GM12878 (cell line): ENCODE measurements around the gene FILIP1L. TPM values are rescaled to one million over a fixed set of nuclear protein-coding genes. Genes with fewer than 3 reads are reported as not detected.

ENCODE experiments used
- ATAC-seq: fragments of 200-7000 bp; cut with Tn5 transposase; 3 replicates; pipeline ENCODE4 v1.9.1; 2020; ENCODE audit warnings: mild to moderate bottlenecking, moderate library complexity
- BruUV-seq: library from RNA; stranded (reverse); fragments of 400-500 nt; replicated peaks from 2 replicates; lab custom pipeline; 2021; lab: Mats Ljungman, UMichigan
- CTCF ChIA-PET: fragments of 300-600 bp; sonication (Branson Sonifier 250); formaldehyde crosslinking; extraction: SDS; loops from one replicate; lab custom pipeline; 2021; ENCODE audit warnings: inconsistent platforms; lab: Yijun Ruan, JAX
- POLR2A ChIA-PET: fragments of 350-600 bp; formaldehyde crosslinking; extraction: SDS; loops from one replicate; lab custom pipeline; 2021; ENCODE audit warnings: inconsistent platforms; lab: Charles Lee
- RAD21 ChIA-PET: fragments of 300-600 bp; sonication (Branson Sonifier 250); formaldehyde crosslinking; loops from one replicate; lab custom pipeline; 2023; ENCODE audit warnings: antibody characterized with exemption; ENCODE audit not compliant: unreplicated experiment; lab: Charles Lee
- SMC1A ChIA-PET: fragments of 300-600 bp; sonication (Branson Sonifier 250); formaldehyde crosslinking; loops from one replicate; lab custom pipeline; 2023; ENCODE audit not compliant: unreplicated experiment, uncharacterized antibody; lab: Charles Lee
- DNase-seq: peaks from one replicate; pipeline ENCODE4 v3.0.0-alpha.2; 2011; ENCODE audit warnings: low read depth, low spot score
- FAIRE-seq: peaks from 3 replicates; lab custom pipeline; 2011; peaks lifted over from hg19 to GRCh38; lab: Jason Lieb, UNC
- H2AFZ ChIP-seq: 2 replicates; pipeline ENCODE4 v1.6.0; 2011; ENCODE audit warnings: low read depth, low read length, control low read depth; ENCODE audit not compliant: control insufficient read depth
- H3K27ac ChIP-seq: 2 replicates; pipeline ENCODE4 v1.5.1; 2011; ENCODE audit warnings: control low read depth; ENCODE audit not compliant: control insufficient read depth, insufficient read depth
- H3K27me3 ChIP-seq, 2 experiments: replicated peaks in 1 of 2; 2 replicates each; pipeline versions ENCODE4 v1.6.0 to v1.6.1; 2011; ENCODE audit warnings: low read length in 1 of 2; ENCODE audit not compliant: control insufficient read depth in 2 of 2, insufficient read depth in 2 of 2
- H3K36me3 ChIP-seq, 2 experiments: 2 replicates each; pipeline ENCODE4 v1.5.1; 2011; ENCODE audit warnings: low read length in 1 of 2; ENCODE audit not compliant: control insufficient read depth in 2 of 2, insufficient read depth in 2 of 2
- H3K4me1 ChIP-seq: 2 replicates; pipeline ENCODE4 v1.6.1; 2011; ENCODE audit warnings: mild to moderate bottlenecking, low read length, moderate library complexity, mixed read lengths; ENCODE audit not compliant: control insufficient read depth, insufficient read depth
- H3K4me2 ChIP-seq: 2 replicates; pipeline ENCODE4 v1.6.0; 2011; ENCODE audit warnings: control low read depth; ENCODE audit not compliant: control insufficient read depth, insufficient read depth
- H3K4me3 ChIP-seq: fragments of 200-600 bp; sonication (generic); 2 replicates; pipeline ENCODE4 v1.5.1; 2016
- H3K79me2 ChIP-seq: 2 replicates; pipeline ENCODE4 v1.6.0; 2011; ENCODE audit warnings: low read length; ENCODE audit not compliant: control insufficient read depth, insufficient read depth
- H3K9ac ChIP-seq: 2 replicates; pipeline ENCODE4 v1.8.0; 2011; ENCODE audit warnings: low read length, control low read depth, mixed read lengths; ENCODE audit not compliant: control insufficient read depth, insufficient read depth
- H3K9me3 ChIP-seq: replicated peaks from 3 replicates; pipeline ENCODE4 v1.5.1; 2011; ENCODE audit warnings: mild to moderate bottlenecking, low read length; ENCODE audit not compliant: control insufficient read depth, insufficient read depth
- H4K20me1 ChIP-seq: 2 replicates; pipeline ENCODE4 v1.6.0; 2011; ENCODE audit not compliant: control insufficient read depth, insufficient read depth
- CREB1 ChIP-seq: IDR thresholded peaks from 2 replicates; pipeline ENCODE4 v1.6.1; 2012; ENCODE audit warnings: low read depth, mild to moderate bottlenecking, inconsistent platforms
- KLF5 ChIP-seq: fragments of 450-650 bp; IDR thresholded peaks from 2 replicates; pipeline ENCODE4 v1.6.1; 2014; ENCODE audit warnings: mild to moderate bottlenecking; ENCODE audit not compliant: partially characterized antibody
- MEF2B ChIP-seq: fragments of 450-650 bp; IDR thresholded peaks from 2 replicates; pipeline ENCODE4 v1.6.1; 2018; ENCODE audit warnings: mild to moderate bottlenecking, moderate library complexity; ENCODE audit not compliant: partially characterized antibody, poor library complexity, severe bottlenecking
- NR2F1 ChIP-seq: fragments of 450-650 bp; conservative IDR thresholded peaks from 2 replicates; pipeline ENCODE4 v1.6.1; 2017; ENCODE audit warnings: mild to moderate bottlenecking
- RELA ChIP-seq: fragments of 450-650 bp; IDR thresholded peaks from 2 replicates; pipeline ENCODE4 v1.8.0; 2014; ENCODE audit warnings: borderline replicate concordance; ENCODE audit not compliant: partially characterized antibody
- WRNIP1 ChIP-seq: IDR thresholded peaks from 2 replicates; pipeline ENCODE4 v1.6.1; 2011; ENCODE audit warnings: low read depth, low read length, improper control_type of control experiment, borderline replicate concordance
- WGBS: methylation state at CpG from one replicate; pipeline ENCODE4 v1.1.6; 2016; ENCODE audit warnings: low lambda C conversion rate; ENCODE audit not compliant: insufficient replicate concordance, insufficient coverage; ENCODE audit errors: missing lambda C conversion rate; 5-methylcytosine and 5-hydroxymethylcytosine counted together
- in situ Hi-C: fragments of 300-500 bp; cut with MboI; formaldehyde crosslinking; loops from 9 replicates; pipeline ENCODE4 v1.14.3; 2018; ENCODE audit warnings: mixed read lengths
- intact Hi-C: fragments of 100-400 bp; cut with micrococcal nuclease; formaldehyde crosslinking; loops from one replicate; pipeline ENCODE4 v1.14.2; 2022; ENCODE audit not compliant: unreplicated experiment
- polyA plus RNA-seq, 11 experiments: library from polyadenylated mRNA; depleted of rRNA in 4 of 11; unstranded in 6 of 11; stranded (reverse) in 5 of 11; fragments of >200 nt; fragmentation: Nextera tagmentation in 4 of 11; fragmentation: Illumina TruSeq in 1 of 11; extraction: Ambion mirVana in 4 of 11; extraction: Trizol in 1 of 11; gene quantifications; 1 replicate in 1 of 11; 2 replicates in 10 of 11; pipeline versions ENCODE4 v1.2.1 to v1.2.3, GENCODE V29; 2011 to 2016; ENCODE audit warnings: inconsistent platforms in 2 of 11, missing spikeins in 2 of 11, low read depth in 1 of 11
- total RNA-seq, 4 experiments: library from RNA; depleted of rRNA in 3 of 4; stranded (reverse); fragments of >200 nt in 3 of 4; fragmentation: Illumina TruSeq in 1 of 4; extraction: Trizol in 1 of 4; gene quantifications; 2 replicates each; pipeline versions ENCODE4 v1.2.1 to v1.2.3, GENCODE V29; 2013 to 2021
- TF ChIP-seq, protein P1 (sequence below): fragments of 450-650 bp; IDR thresholded peaks from 2 replicates; pipeline ENCODE4 v1.6.1; 2018; ENCODE audit warnings: borderline replicate concordance, mild to moderate bottlenecking; ENCODE audit not compliant: partially characterized antibody
- TF ChIP-seq, protein P2 (sequence below): IDR thresholded peaks from 2 replicates; pipeline ENCODE4 v1.6.1; 2011; ENCODE audit warnings: low read depth, mild to moderate bottlenecking, low read length, moderate library complexity, borderline replicate concordance; ENCODE audit errors: extremely low read depth
- TF ChIP-seq, protein P3 (sequence below): fragments of 450-650 bp; IDR thresholded peaks from 2 replicates; pipeline ENCODE4 v1.6.1; 2017; ENCODE audit warnings: antibody characterized with exemption, mild to moderate bottlenecking, moderate library complexity
- TF ChIP-seq, protein P4 (sequence below): fragments of 450-650 bp; formaldehyde crosslinking; IDR thresholded peaks from 2 replicates; pipeline ENCODE4 v1.5.0; 2022; ENCODE audit warnings: mild to moderate bottlenecking, missing genetic modification characterization
- TF ChIP-seq, protein P5 (sequence below): IDR thresholded peaks from 2 replicates; pipeline ENCODE4 v1.6.1; 2011; ENCODE audit warnings: low read depth, low read length, improper control_type of control experiment, borderline replicate concordance

The FILIP1L gene
- total and polyA plus RNA-seq, 10 of the 15 experiments (the other 5 are each of a cell fraction or from before 2014, with no cell fraction given) = 0.24 to 6.1 (median 3.5) TPM

DNA sequence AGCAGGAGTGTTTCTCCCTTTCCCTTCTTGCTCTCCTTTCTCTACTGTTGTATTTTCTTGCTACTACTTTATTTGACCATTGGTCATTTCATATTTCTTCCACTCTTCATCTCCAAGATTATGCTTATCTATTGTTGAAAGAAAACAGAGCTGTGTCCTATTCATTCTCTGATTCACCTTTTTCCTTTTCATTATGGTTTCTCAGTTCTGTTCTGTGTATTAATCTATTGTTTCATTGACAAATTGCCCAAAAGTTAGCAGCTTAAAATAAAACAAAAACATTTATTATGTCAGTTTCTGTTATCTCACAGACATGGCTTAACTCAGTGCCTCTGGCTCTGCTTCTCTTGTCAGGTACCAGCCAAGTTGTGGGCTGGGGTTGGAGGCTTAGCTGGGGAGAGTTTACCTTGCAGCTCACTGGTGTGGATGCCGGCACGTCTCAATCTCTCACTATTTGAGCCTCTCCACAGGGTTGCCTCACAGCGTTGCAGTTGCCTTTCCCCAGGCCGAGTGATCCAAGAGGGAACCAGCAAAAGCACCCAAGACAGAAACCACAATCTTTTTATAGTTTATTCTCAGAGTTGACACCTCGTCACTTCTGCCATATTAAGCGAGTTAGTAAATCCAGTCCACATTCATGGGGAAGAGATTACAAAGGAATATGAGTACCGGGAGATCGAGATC is 36.9 kb upstream of the FILIP1L start:
- H3K79me2 ChIP-seq = no peaks in the 10 kb centered on the region
- no peaks in the 10 kb centered on the region for H3K4me1 ChIP-seq
- CTCF ChIA-PET = interaction anchor here (1.2 kb wide), 1 partner anchor 10 kb away, joined by 4 read pairs; no protein-coding TSS in a partner anchor
- no peak overlapping the region for H3K4me3 ChIP-seq
- intact Hi-C loops (no loop called here), in situ Hi-C loops (no loop called here)
- H2AFZ ChIP-seq = no peak overlapping the region
- no peak overlapping the region for H3K27ac ChIP-seq
- SMC1A ChIA-PET = interaction anchor here (1.4 to 2.0 kb wide), 2 partner anchors 9 to 308 kb away, joined by 4 to 5 read pairs; no protein-coding TSS in a partner anchor
- ATAC-seq (no peak), FAIRE-seq (no peak), DNase-seq (no peak)
- POLR2A ChIA-PET = interaction anchor here (0.6 kb wide), 1 partner anchor 252 kb away, joined by 3 read pairs; no protein-coding TSS in a partner anchor
- peaks cover 1 to 2% of the 10 kb centered on the region in 2 experiments; a peak in 3 of 4 replicates for H3K36me3 ChIP-seq
- RAD21 ChIA-PET = no interaction called here
- no peak overlapping the region for H3K4me2 ChIP-seq
- H4K20me1 ChIP-seq = no peaks in the 10 kb centered on the region
- no peak overlapping the region for H3K9ac ChIP-seq
- no TSS peak for BruUV-seq
- WGBS = 85% methylated on average over 8 of the region's 8 CpGs
- peaks cover 3% of the 10 kb centered on the region; the same call in 2 of the 3 replicates for H3K9me3 ChIP-seq
- H3K27me3 ChIP-seq = no peaks in the 10 kb centered on the region
- TF ChIP-seq CREB1 = no peak
- no peak for TF ChIP-seq NR2F1
- TF ChIP-seq, protein P1, sequence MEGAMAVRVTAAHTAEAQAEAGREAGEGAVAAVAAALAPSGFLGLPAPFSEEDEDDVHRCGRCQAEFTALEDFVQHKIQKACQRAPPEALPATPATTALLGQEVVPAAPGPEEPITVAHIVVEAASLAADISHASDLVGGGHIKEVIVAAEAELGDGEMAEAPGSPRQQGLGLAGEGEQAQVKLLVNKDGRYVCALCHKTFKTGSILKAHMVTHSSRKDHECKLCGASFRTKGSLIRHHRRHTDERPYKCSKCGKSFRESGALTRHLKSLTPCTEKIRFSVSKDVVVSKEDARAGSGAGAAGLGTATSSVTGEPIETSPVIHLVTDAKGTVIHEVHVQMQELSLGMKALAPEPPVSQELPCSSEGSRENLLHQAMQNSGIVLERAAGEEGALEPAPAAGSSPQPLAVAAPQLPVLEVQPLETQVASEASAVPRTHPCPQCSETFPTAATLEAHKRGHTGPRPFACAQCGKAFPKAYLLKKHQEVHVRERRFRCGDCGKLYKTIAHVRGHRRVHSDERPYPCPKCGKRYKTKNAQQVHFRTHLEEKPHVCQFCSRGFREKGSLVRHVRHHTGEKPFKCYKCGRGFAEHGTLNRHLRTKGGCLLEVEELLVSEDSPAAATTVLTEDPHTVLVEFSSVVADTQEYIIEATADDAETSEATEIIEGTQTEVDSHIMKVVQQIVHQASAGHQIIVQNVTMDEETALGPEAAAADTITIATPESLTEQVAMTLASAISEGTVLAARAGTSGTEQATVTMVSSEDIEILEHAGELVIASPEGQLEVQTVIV = no peak
- TF ChIP-seq RELA = no peak
- TF ChIP-seq, protein P2, sequence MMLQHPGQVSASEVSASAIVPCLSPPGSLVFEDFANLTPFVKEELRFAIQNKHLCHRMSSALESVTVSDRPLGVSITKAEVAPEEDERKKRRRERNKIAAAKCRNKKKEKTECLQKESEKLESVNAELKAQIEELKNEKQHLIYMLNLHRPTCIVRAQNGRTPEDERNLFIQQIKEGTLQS = no peak
- no peak for TF ChIP-seq WRNIP1
- TF ChIP-seq, protein P3, sequence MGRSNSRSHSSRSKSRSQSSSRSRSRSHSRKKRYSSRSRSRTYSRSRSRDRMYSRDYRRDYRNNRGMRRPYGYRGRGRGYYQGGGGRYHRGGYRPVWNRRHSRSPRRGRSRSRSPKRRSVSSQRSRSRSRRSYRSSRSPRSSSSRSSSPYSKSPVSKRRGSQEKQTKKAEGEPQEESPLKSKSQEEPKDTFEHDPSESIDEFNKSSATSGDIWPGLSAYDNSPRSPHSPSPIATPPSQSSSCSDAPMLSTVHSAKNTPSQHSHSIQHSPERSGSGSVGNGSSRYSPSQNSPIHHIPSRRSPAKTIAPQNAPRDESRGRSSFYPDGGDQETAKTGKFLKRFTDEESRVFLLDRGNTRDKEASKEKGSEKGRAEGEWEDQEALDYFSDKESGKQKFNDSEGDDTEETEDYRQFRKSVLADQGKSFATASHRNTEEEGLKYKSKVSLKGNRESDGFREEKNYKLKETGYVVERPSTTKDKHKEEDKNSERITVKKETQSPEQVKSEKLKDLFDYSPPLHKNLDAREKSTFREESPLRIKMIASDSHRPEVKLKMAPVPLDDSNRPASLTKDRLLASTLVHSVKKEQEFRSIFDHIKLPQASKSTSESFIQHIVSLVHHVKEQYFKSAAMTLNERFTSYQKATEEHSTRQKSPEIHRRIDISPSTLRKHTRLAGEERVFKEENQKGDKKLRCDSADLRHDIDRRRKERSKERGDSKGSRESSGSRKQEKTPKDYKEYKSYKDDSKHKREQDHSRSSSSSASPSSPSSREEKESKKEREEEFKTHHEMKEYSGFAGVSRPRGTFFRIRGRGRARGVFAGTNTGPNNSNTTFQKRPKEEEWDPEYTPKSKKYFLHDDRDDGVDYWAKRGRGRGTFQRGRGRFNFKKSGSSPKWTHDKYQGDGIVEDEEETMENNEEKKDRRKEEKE = no peak
- TF ChIP-seq KLF5 = no peak
- no peak for TF ChIP-seq MEF2B
- TF ChIP-seq, protein P4, sequence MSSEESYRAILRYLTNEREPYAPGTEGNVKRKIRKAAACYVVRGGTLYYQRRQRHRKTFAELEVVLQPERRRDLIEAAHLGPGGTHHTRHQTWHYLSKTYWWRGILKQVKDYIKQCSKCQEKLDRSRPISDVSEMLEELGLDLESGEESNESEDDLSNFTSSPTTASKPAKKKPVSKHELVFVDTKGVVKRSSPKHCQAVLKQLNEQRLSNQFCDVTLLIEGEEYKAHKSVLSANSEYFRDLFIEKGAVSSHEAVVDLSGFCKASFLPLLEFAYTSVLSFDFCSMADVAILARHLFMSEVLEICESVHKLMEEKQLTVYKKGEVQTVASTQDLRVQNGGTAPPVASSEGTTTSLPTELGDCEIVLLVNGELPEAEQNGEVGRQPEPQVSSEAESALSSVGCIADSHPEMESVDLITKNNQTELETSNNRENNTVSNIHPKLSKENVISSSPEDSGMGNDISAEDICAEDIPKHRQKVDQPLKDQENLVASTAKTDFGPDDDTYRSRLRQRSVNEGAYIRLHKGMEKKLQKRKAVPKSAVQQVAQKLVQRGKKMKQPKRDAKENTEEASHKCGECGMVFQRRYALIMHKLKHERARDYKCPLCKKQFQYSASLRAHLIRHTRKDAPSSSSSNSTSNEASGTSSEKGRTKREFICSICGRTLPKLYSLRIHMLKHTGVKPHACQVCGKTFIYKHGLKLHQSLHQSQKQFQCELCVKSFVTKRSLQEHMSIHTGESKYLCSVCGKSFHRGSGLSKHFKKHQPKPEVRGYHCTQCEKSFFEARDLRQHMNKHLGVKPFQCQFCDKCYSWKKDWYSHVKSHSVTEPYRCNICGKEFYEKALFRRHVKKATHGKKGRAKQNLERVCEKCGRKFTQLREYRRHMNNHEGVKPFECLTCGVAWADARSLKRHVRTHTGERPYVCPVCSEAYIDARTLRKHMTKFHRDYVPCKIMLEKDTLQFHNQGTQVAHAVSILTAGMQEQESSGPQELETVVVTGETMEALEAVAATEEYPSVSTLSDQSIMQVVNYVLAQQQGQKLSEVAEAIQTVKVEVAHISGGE (CRISPR knock-in tag) = no peak
- TF ChIP-seq, protein P5, sequence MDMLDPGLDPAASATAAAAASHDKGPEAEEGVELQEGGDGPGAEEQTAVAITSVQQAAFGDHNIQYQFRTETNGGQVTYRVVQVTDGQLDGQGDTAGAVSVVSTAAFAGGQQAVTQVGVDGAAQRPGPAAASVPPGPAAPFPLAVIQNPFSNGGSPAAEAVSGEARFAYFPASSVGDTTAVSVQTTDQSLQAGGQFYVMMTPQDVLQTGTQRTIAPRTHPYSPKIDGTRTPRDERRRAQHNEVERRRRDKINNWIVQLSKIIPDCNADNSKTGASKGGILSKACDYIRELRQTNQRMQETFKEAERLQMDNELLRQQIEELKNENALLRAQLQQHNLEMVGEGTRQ = no peak
